Osteocyte (in vitro differentiated cells): ENCODE measurements around the gene FBXO3. TPM values are rescaled to one million over a fixed set of nuclear protein-coding genes. Genes with fewer than 3 reads are reported as not detected.
A peak's percentile ranks its signal among the peaks of the same experiment; 100 is the strongest.
"Not testable (repeated sequence)": the region's sequence is repeated elsewhere in the genome, so short reads cannot be mapped to it uniquely, and the experiment has no call there.

Experiments used
- DNase-seq: peaks from one replicate; pipeline ENCODE4 v3.0.0; 2021; ENCODE audit warnings: mixed read lengths; ENCODE audit not compliant: unreplicated experiment; ENCODE audit errors: extremely low spot score
- H3K27ac Mint-ChIP-seq: one replicate; pipeline ENCODE4 v1.8.0; 2021; ENCODE audit warnings: mild to moderate bottlenecking, mixed read lengths; ENCODE audit not compliant: unreplicated experiment
- H3K27me3 Mint-ChIP-seq: one replicate; pipeline ENCODE4 v1.8.0; 2021; ENCODE audit warnings: mixed read lengths; ENCODE audit not compliant: unreplicated experiment
- H3K36me3 Mint-ChIP-seq: one replicate; pipeline ENCODE4 v1.8.0; 2021; ENCODE audit warnings: mixed read lengths; ENCODE audit not compliant: unreplicated experiment
- H3K4me1 Mint-ChIP-seq: one replicate; pipeline ENCODE4 v1.8.0; 2021; ENCODE audit warnings: mixed read lengths; ENCODE audit not compliant: unreplicated experiment
- H3K4me3 Mint-ChIP-seq: one replicate; pipeline ENCODE4 v1.8.0; 2021; ENCODE audit warnings: mild to moderate bottlenecking, moderate library complexity, mixed read lengths; ENCODE audit not compliant: unreplicated experiment
- H3K9me3 Mint-ChIP-seq: one replicate; pipeline ENCODE4 v1.8.0; 2021; ENCODE audit warnings: mixed read lengths; ENCODE audit not compliant: unreplicated experiment
- total RNA-seq: library from RNA; stranded (reverse); gene quantifications from 2 replicates; pipeline ENCODE4 v1.2.1, GENCODE V29; 2021
- TF ChIP-seq, protein P1 (sequence below): fragments of 200-600 bp; sonication (generic); IDR thresholded peaks from 2 replicates; pipeline ENCODE4 v1.5.0; 2021; ENCODE audit warnings: antibody characterized with exemption, mild to moderate bottlenecking, moderate library complexity

FBXO3 gene
- total RNA-seq, 1 donor from 2014 or later, result 31.1 TPM

DNA sequence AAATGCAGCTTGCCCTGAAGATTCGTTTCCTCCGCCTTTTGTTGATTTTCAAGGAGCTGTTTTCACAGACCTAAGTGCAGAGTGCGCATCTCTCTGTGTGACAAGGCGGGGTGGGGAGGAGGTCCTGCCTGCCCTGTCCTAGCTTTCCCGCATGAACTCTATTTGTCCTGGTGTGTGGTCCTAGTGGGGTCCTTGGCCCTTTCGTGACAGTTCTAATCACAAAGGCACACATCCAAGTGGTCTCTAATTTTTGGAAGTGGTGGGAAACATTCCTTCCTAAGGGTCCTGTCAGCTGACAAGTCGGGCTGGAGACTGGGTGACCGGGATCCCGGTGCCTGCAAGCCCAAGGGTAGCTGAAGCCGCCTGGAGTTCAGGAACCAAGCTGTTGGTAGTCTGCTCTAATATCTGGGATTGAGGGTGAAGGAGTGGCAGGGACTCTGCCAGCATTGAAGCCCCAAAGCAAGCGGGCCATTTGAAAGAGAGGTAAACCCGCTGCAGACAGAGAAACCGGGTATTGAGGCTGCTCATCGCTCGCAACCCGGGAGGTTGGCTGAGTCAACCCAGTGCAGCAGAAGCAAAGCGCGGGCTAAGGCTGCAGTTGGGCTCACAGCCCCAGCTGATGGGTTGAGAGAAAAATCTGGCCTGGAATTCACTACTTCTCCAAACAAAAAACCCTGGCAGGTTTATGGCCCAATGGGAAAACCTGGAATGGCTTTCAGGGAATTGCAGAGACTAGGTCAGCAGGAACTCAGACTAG, 28.1 kb upstream of the FBXO3 start:
- Mint-ChIP-seq H3K27me3 (peaks cover 68% of the 10 kb centered on the region), H3K27ac (no peak overlapping the region), H3K9me3 (no peaks in the 10 kb centered on the region), H3K36me3 (no peaks in the 10 kb centered on the region), H3K4me3 (peak overlapping the region; percentile 68), H3K4me1 (peaks cover 10% of the 10 kb centered on the region)
- DNase-seq, result no peak
- TF ChIP-seq, protein P1, sequence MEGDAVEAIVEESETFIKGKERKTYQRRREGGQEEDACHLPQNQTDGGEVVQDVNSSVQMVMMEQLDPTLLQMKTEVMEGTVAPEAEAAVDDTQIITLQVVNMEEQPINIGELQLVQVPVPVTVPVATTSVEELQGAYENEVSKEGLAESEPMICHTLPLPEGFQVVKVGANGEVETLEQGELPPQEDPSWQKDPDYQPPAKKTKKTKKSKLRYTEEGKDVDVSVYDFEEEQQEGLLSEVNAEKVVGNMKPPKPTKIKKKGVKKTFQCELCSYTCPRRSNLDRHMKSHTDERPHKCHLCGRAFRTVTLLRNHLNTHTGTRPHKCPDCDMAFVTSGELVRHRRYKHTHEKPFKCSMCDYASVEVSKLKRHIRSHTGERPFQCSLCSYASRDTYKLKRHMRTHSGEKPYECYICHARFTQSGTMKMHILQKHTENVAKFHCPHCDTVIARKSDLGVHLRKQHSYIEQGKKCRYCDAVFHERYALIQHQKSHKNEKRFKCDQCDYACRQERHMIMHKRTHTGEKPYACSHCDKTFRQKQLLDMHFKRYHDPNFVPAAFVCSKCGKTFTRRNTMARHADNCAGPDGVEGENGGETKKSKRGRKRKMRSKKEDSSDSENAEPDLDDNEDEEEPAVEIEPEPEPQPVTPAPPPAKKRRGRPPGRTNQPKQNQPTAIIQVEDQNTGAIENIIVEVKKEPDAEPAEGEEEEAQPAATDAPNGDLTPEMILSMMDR, result no peak

DNA sequence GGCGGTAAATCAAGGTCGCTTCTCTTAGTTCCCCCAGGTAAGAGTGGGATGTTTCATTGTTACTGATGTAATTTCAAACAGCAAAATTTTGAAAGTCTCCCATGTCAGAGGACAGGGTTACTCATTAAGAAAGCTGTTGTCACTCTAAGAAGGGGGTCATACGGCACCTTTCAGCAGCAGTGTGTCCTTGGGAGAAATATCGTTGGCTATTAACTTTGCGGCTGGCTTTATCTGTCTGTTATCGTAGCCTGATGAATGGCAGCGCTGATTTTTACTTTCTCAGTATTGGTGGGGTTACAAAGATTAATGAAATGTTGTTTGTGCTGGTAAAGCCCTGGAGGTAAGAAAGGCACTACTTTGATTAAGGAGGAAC, 27.5 kb upstream of the FBXO3 start:
- H3K4me3 Mint-ChIP-seq, result peak overlapping the region; percentile 68

DNA sequence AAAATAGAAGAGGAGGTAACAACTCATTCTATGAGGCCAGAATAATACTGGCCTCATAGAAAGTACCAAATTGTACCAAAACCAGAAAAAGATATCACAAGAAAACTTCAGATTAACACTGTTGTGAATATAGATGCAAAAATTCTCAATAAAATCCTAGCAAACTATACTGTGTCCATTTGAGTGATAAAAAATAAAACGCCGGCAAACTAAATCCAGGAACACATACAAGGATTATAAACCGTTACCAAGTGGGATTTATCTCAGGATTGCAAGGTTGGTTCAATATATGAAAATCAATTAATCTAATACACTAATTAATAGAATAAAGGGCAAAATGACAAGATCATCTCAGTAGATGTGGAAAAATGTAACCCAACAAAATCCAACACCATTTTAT, 23.6 kb upstream of the FBXO3 start:
- no peak overlapping the region for H3K4me3 Mint-ChIP-seq

More for the DNA sequence above, 27.5 kb upstream of the FBXO3 start:
- peaks cover 10% of the 10 kb centered on the region for H3K4me1 Mint-ChIP-seq
- DNase-seq, result no peak
- H3K9me3 Mint-ChIP-seq, result no peaks in the 10 kb centered on the region
- no peak overlapping the region for H3K27ac Mint-ChIP-seq
- TF ChIP-seq, protein P1, result no peak
- H3K36me3 Mint-ChIP-seq, result no peaks in the 10 kb centered on the region
- H3K27me3 Mint-ChIP-seq, result peaks cover 73% of the 10 kb centered on the region

DNA sequence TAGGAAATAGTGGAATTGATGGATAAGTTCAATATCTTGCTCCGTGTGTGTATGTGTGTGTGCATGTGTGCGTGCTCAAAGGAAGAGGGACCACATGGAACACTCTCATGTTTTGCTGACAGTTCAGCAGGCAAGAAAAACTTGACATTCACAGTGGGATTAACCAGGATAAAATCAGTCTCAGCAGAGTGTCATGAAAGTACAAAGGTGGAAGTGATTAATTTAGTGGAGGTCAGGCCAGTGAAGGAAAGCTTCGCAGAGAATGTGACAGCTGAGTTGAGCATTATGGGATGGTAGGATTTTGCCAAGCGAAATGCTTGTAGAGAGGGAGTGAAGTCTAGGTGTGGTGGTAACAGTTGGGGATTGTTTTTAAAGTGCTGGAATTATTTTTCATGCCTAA, 15.7 kb upstream of the FBXO3 start:
- TF ChIP-seq, protein P1, result no peak
- no peaks in the 10 kb centered on the region for H3K36me3 Mint-ChIP-seq
- no peak for DNase-seq
- no peaks in the 10 kb centered on the region for H3K9me3 Mint-ChIP-seq
- no peak overlapping the region for H3K4me3 Mint-ChIP-seq
- H3K27ac Mint-ChIP-seq, result no peak overlapping the region
- H3K4me1 Mint-ChIP-seq, result no peaks in the 10 kb centered on the region
- peaks cover 64% of the 10 kb centered on the region for H3K27me3 Mint-ChIP-seq

More for the DNA sequence above, 23.6 kb upstream of the FBXO3 start:
- peaks cover 10% of the 10 kb centered on the region for H3K4me1 Mint-ChIP-seq
- peaks cover 80% of the 10 kb centered on the region for H3K27me3 Mint-ChIP-seq
- DNase-seq, result no peak
- H3K36me3 Mint-ChIP-seq, result no peaks in the 10 kb centered on the region
- H3K27ac Mint-ChIP-seq, result no peak overlapping the region
- H3K9me3 Mint-ChIP-seq, result peaks cover 3% of the 10 kb centered on the region
- TF ChIP-seq, protein P1, result no peak

DNA sequence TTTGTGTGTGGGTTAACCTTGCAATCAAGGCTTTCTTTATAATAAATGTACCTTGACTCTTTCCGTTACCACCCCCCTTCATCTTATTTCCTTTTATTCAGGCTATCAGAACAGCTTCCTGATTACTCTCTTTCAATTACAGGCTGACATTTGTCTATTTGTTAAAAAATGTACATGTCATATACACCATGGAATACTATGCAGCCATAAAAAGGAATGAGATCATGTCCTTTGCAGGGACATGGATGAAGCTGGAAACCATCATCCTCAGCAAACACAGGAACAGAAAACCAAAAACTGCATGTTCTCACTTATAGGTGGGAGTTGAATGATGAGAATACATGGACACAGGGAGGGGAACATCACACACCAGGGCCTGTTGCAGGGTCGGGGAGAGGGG, 13.8 kb upstream of the FBXO3 start:
- not testable (repeated sequence) for H3K4me1 Mint-ChIP-seq, H3K36me3 Mint-ChIP-seq, DNase-seq, H3K9me3 Mint-ChIP-seq, H3K4me3 Mint-ChIP-seq, H3K27ac Mint-ChIP-seq
- H3K27me3 Mint-ChIP-seq, result peaks cover 69% of the 10 kb centered on the region
